SK-N-SH treated with all-trans-retinoic acid at 6 μM for 48 hours (cell line): Measurements from ENCODE around the gene ABCF2.

Experiments used
- CSDC2 ChIP-seq: fragments of 250-450 bp; sonication (Bioruptor Pico); IDR thresholded peaks from 2 replicates; pipeline ENCODE4 v1.5.0; 2020; ENCODE audit warnings: mild to moderate bottlenecking, moderate library complexity
- ZFP30 ChIP-seq: fragments of 450-650 bp; formaldehyde crosslinking; IDR thresholded peaks from 2 replicates; pipeline ENCODE4 v1.5.0; 2022; ENCODE audit warnings: mild to moderate bottlenecking, moderate library complexity
- TF ChIP-seq, protein P1 (sequence below): fragments of 250-450 bp; sonication (Bioruptor Pico); IDR thresholded peaks from 2 replicates; pipeline ENCODE4 v1.8.0; 2020; ENCODE audit warnings: mild to moderate bottlenecking, moderate library complexity, borderline replicate concordance

DNA sequence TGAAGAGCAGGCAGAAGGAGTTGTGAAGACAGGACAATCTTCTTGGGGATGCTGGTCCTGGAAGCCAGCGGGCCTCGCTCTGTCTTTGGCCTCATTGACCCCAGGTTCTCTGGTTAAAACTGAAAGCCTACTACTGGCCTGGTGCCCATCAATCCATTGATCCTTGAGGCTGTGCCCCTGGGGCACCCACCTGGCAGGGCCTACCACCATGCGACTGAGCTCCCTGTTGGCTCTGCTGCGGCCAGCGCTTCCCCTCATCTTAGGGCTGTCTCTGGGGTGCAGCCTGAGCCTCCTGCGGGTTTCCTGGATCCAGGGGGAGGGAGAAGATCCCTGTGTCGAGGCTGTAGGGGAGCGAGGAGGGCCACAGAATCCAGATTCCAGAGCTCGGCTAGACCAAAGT, 6.8 kb upstream of the ABCF2 start:
- TF ChIP-seq ZFP30 (CRISPR knock-in tag): no peak
- TF ChIP-seq, protein P1, sequence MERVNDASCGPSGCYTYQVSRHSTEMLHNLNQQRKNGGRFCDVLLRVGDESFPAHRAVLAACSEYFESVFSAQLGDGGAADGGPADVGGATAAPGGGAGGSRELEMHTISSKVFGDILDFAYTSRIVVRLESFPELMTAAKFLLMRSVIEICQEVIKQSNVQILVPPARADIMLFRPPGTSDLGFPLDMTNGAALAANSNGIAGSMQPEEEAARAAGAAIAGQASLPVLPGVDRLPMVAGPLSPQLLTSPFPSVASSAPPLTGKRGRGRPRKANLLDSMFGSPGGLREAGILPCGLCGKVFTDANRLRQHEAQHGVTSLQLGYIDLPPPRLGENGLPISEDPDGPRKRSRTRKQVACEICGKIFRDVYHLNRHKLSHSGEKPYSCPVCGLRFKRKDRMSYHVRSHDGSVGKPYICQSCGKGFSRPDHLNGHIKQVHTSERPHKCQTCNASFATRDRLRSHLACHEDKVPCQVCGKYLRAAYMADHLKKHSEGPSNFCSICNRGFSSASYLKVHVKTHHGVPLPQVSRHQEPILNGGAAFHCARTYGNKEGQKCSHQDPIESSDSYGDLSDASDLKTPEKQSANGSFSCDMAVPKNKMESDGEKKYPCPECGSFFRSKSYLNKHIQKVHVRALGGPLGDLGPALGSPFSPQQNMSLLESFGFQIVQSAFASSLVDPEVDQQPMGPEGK (CRISPR knock-in tag): no peak
- TF ChIP-seq CSDC2: no peak
